GM10266 (cell line): ENCODE results near the gene CTLA4.

Experiments
- DNase-seq: peaks from one replicate; pipeline ENCODE4 v3.0.0; 2012; ENCODE audit errors: extremely low spot score
- TF ChIP-seq, protein P1 (sequence below): IDR thresholded peaks from 2 replicates; pipeline ENCODE4 v1.5.1; 2012; ENCODE audit warnings: mild to moderate bottlenecking, low read depth; ENCODE audit not compliant: control insufficient read depth, insufficient read depth; ENCODE audit errors: missing control alignments

Gene CTLA4

DNA sequence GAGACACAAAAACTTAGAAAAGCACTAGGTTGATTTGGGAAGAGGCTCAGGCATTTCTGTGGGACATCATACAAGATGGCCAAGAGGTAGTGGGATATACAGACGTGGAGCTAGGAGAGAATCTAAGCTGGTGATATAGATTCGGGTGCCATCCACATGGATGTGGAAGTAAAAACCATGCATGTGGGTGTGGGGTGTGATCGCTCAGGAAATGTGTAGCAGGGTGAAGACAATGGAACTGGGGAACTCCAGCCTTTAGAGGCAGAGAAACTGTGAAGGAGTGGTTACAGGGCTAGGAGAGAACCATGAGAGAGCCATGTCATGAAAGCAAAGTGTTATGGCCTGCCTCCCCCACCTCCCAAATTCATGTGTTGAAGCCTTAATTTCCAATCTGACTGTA, 43.0 kb upstream of the CTLA4 start:
- no peak for DNase-seq
- TF ChIP-seq, protein P1, sequence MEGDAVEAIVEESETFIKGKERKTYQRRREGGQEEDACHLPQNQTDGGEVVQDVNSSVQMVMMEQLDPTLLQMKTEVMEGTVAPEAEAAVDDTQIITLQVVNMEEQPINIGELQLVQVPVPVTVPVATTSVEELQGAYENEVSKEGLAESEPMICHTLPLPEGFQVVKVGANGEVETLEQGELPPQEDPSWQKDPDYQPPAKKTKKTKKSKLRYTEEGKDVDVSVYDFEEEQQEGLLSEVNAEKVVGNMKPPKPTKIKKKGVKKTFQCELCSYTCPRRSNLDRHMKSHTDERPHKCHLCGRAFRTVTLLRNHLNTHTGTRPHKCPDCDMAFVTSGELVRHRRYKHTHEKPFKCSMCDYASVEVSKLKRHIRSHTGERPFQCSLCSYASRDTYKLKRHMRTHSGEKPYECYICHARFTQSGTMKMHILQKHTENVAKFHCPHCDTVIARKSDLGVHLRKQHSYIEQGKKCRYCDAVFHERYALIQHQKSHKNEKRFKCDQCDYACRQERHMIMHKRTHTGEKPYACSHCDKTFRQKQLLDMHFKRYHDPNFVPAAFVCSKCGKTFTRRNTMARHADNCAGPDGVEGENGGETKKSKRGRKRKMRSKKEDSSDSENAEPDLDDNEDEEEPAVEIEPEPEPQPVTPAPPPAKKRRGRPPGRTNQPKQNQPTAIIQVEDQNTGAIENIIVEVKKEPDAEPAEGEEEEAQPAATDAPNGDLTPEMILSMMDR: no peak

DNA sequence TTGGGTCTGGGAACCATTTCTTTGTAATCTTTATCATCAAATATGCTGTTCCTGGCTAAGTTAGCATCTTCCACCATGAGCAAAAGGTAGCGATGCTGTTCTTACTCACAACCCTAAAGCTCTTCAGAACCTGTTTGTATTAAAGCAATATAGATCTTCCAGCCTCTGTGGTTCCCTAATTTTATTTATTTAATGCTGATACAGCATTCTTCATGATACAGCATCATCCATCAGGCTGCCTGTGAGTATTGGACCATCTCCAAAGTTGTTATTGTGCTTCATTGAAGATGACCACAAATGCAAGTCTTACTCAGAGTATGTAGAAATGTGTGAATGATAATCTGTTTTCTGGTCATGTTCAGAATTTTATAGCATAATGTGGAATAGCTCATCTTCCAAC, 40.9 kb upstream of the CTLA4 start:
- no peak for DNase-seq
- TF ChIP-seq, protein P1: no peak

DNA sequence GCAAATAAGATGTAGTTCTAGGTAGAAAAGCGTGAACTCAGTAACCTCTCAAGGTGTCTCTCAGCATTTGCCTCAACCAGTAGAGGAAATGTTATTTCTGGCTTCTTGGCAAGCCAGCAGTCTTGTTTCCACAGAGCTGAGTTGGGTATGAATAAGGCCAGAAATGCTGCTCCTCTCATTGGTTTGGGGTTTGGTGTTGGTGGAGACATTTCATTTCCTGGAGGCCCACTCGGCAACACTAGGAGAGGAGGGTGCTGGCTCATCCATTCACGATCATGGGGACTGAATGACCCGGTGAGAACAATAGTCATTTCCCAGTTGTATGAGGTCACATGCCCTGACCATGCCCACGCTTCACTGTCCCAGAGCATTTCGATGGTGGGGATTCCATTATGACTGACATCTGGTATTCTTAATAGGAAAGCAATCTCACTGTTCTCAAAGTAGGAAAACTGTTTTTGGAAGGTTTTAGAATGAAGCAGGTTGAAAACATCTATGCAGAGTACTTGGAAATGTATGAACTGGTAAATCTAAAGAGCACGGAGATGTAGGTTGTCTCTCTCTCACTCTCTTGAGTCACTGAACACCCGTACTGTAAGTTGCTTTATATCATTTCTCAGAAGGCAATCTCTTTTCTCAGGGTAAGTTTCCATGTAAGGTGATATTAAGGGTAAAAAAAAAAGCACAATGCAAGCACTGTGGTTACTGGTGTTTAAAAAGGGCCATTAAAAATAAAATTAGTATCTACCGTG, 37.1 kb upstream of the CTLA4 start:
- TF ChIP-seq, protein P1: no peak
- DNase-seq: no peak

DNA sequence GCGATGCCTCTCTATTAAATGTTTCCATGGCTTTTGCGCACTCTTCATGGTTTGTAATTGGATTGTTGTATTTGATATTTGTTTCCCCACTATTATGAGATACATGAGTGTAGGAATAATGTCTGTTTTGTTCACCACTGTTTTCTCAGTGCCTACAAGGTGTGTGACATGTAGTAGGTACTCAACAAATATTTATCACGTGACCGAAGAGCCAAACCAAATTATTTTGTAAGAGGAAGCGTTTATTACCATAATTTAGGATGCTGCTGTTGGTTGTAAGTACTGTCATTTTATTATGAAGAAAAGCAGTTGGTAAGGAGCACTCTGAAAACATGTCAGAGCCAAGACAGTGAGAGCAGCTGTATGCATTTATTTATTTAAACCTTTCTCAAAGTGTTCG, 32.2 kb upstream of the CTLA4 start:
- no peak for DNase-seq
- TF ChIP-seq, protein P1: no peak

DNA sequence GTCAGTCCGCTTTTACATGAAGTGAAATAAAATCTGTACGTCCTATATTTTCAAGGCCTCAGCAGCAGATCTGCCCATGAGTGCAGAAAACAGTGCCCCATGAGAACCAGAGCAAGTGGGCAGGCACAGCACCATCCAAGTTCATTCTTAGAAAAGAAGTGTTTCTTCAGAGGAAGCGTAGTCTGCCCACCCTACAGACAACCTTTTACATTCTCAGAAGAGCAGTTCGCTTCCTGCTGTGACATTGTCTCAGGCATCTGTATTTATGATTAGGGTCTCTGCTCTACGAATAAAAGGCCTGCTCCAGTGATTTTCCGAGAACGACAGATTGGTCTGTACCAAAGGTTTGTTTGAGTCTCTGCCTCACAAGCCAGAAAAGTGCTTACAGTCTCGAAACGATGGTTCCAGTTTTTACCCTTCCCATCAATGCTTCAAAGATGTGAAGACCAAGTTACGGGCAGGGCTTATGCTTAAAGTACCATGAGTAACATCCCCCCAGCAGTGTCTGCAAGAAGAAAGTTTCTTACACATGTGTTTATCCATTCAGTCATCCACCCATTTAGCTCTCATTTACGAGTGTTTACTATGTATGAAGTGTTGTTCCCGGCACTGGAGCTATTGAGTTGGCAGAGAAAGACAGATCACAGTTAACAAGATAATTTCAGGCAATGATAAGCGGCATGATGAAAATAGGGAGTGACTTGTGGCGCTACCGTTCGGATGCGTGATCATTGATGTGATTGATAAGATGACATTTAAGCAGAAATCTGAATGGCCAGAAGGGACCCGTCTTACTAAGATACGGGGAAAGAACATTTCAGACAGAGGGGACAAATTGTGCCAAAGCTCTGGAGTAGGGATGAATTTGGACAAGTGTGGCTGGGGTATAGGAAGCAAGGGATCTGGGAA, 31.4 kb upstream of the CTLA4 start:
- DNase-seq: no peak
- TF ChIP-seq, protein P1: no peak

DNA sequence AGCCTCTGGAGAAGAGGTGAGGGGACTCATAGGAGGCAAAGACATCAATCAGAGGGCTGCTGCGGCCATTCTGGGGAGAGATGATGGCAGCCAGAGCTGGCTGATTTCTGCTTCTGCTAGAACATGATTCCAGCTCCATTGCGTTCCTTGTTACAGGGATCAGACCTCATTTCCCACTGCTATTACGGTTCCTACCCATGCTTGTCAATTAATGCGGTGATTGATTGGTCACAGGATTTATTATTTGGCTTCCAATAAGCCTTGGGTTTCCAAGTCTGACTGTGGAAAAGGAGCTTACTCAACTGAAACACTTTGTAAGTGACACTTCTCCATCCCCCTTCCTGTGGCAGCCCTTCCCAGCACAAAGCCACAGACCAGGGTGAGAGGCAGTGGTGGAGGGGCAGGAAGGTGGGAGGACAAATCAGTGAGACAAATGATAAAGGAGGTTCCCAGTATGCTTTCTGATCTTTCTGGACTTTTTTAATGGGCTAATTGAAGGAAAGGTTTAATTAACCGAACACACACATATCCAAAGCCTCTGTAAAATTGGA, 26.8 kb upstream of the CTLA4 start:
- no peak for DNase-seq

More for the DNA sequence above, 26.8 kb upstream of the CTLA4 start:
- TF ChIP-seq, protein P1: no peak
